AG04449 (cell line): ENCODE measurements around the gene LRRC45.
A peak's percentile ranks its signal among the peaks of the same experiment; 100 is the strongest.

Experiments
- CTCF ChIA-PET: fragments of 350-600 bp; formaldehyde crosslinking; extraction: SDS; loops from one replicate; lab custom pipeline; 2021; ENCODE audit warnings: antibody characterized with exemption; lab: Yijun Ruan, JAX
- POLR2A ChIA-PET: fragments of 400-600, 350-600 bp; formaldehyde crosslinking; extraction: SDS; loops from one replicate; lab custom pipeline; 2020; ENCODE audit warnings: antibody characterized with exemption, inconsistent platforms; lab: Yijun Ruan, JAX
- DNase-seq: peaks from one replicate; pipeline ENCODE4 v3.0.0-alpha.2; 2010; ENCODE audit warnings: low read depth, low spot score
- H3K4me3 ChIP-seq: 2 replicates; pipeline ENCODE4 v1.5.1; 2011; ENCODE audit warnings: low read depth, mild to moderate bottlenecking, control low read depth, low read length
- CTCF ChIP-seq: IDR thresholded peaks from one replicate; pipeline ENCODE4 v1.5.1; 2011; ENCODE audit warnings: mild to moderate bottlenecking, moderate library complexity, low read length, control low read depth, inconsistent platforms; ENCODE audit not compliant: insufficient read depth; ENCODE audit errors: missing control alignments

Gene LRRC45

GRCh38 chr17:82022981-82023446 is at the start of gene LRRC45:
TSS of gene LRRC45 (plus strand) at chr17:82023305. CDS start at chr17:82023644, 339 bp downstream.
- DNase-seq = peak; percentile 94
- H3K4me3 ChIP-seq = peak within 1 kb of the TSS; percentile 81
- CTCF ChIA-PET = interaction anchor here (0.6 to 10.7 kb wide), 13 partner anchors 9 to 133 kb away, joined by 3 to 290 read pairs (median 7); partner anchors contain the start of genes DCXR, NOTUM and RAC3
- POLR2A ChIA-PET = interaction anchor here (0.7 to 1.0 kb wide), 6 partner anchors 8 to 233 kb away, joined by 3 to 4 read pairs (median 3); partner anchors contain the start of genes DCXR, RAC3 and SLC16A3
- no peak for TF ChIP-seq CTCF

- POLR2A ChIA-PET = no interaction called here
- TF ChIP-seq CTCF = no peak
- CTCF ChIA-PET = interaction anchor here (2.2 kb wide), 1 partner anchor 13 kb away, joined by 15 read pairs; the partner anchor contains the start of gene NOTUM
- no peak overlapping the region for H3K4me3 ChIP-seq
- no peak for DNase-seq
Observed at GRCh38 chr17:81973432-81973831, 49.7 kb upstream of the LRRC45 start.

GRCh38 chr17:81976332-81977210 is 46.5 kb upstream of the LRRC45 start:
- no peak for DNase-seq
- TF ChIP-seq CTCF = no peak
- POLR2A ChIA-PET = interaction anchor here (0.7 kb wide), 1 partner anchor 10 kb away, joined by 3 read pairs; no protein-coding TSS in a partner anchor
- H3K4me3 ChIP-seq = peak overlapping the region; percentile 69
- CTCF ChIA-PET = interaction anchor here (0.8 to 1.9 kb wide), 6 partner anchors 9 to 46 kb away, joined by 3 to 14 read pairs (median 3); partner anchors contain the start of genes CENPX and NOTUM

DNA sequence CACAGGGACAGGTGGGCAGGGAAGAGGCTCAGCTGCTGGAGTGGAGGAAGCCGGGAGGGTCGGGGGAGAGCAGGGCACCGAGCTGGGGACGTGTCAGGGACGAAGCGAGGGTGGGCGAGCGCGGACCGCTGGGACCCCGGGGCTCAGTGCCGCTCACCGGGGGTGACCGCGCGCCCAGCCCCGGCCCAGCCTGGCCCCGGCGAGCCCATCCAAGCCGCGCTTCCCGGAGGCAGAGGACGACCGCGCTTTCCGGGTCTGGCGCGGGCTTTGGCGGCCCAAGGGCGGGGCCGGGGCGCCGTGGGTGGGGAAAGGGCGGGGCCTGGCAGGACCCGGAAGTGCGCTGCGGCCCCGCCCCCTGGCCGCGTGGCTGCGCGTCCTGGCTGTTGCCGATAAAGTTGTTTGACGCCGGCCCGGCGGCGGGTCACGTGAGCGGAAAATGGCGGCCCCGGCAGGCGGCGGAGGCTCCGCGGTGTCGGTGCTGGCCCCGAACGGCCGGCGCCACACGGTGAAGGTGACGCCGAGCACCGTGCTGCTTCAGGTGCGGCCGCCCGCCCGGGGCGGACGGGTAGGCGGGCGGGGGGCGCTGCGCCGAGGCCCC is 45.8 kb upstream of the LRRC45 start, which contains the start of gene ASPSCR1:
ASPSCR1 (plus strand) TSS at position 419 of the 598 bp plus-strand sequence; CDS start at position 437, 18 bp downstream.
- H3K4me3 ChIP-seq = peak within 1 kb of the TSS; percentile 76
- CTCF ChIA-PET = interaction anchor here (0.8 to 1.9 kb wide), 4 partner anchors 10 to 44 kb away, joined by 3 to 14 read pairs (median 3); partner anchors contain the start of gene NOTUM
- POLR2A ChIA-PET = interaction anchor here (0.7 to 1.2 kb wide), 2 partner anchors 10 to 60 kb away, joined by 3 read pairs; partner anchors contain the start of gene DCXR
- TF ChIP-seq CTCF = no peak
- DNase-seq = peak; percentile 26

DNA sequence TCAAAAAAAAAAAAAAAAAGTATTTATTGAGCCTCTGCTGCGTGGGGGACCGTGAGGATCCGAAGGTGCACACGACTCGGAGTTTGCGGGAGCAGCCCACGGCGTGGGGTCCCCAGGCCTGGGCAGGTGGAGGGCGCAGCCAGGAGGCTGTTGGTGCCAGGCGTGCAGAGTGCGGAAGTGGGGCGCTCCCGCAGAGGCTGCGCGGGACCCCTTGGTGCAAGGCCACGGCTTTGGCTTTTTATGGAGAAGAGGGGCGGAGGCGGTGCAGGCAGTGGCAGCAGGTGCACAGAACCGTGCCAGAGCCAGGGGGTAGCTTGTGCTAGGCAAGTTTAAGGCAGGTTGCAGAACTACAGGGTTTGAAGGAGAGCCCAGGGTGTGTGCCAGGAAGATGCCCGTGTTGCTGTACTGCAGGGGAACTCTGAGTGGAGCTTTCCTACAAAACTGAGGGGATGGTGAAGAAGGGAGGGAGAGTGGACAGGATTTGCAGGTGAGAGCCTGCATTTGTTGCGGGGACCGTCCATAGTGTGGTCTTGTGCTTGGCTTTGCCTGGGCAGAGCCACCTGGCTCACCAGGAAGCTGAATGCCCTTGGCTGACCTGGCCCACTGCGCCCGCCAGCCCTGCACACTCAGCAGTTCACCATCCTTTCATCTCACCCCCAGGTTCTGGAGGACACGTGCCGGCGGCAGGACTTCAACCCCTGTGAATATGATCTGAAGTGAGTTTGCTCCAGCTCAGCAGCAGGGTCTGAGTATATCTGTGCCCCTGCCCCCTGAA is 44.4 kb upstream of the LRRC45 start:
- peak overlapping the region; percentile 76 for H3K4me3 ChIP-seq
- no peak for DNase-seq
- ChIA-PET POLR2A (interaction anchor here (0.5 to 1.2 kb wide), 2 partner anchors 59 to 117 kb away, joined by 3 to 4 read pairs; partner anchors contain the start of gene DCXR), CTCF (interaction anchor here (0.8 to 1.6 kb wide), 8 partner anchors 13 to 51 kb away, joined by 3 to 11 read pairs (median 4); partner anchors contain the start of gene NOTUM)
- no peak for TF ChIP-seq CTCF
